ENCODE data around the gene STK40. TPM values are rescaled to one million over a fixed set of nuclear protein-coding genes. Genes with fewer than 3 reads are reported as not detected.

STK40 gene
- total RNA-seq, 2 donors from 2014 or later = 30.8 to 111 TPM

DNA sequence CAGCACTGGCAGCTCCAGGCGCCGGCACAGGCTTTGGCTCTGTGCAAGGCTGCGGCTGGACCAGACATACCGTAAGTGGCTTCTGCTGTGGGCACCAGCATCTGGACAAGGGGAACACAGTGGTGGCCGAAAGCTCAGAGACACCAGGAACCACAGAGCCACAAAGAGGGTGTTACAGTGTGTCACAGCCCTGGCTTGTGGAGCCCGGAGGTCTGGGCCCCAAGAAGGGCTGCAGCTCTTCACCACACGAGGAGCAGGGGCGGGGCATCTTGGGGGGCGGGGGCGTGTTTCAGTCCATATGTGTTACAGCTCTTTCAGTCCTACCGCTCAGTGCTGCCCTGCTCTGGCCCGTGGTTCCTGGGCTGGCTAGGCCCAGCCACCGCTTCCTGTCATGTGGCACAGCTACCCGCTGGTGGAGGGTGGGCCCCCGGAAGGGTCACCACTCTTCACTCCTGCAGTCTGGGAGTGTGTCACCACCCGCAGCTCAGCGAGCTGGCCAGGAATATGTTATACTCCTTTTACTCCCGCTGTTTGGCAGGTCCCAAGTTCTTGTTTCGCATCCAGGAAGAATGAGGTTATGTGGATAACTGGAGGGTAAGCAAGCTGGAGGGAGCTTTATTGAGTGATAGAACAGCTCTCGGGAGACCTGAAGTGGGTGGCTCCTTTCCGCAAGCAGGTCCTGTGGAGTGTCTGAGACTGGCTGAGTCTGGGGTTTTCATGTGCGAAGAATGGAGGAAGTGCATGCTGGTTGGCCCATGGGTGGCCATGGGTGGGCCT lies 15.3 kb upstream of the STK40 start:
- no peaks in the 10 kb centered on the region for H3K27me3 ChIP-seq (replicated peaks; ENCODE audit: insufficient read depth)
- DNase-seq (ENCODE audit: low spot score) = no peak

DNA sequence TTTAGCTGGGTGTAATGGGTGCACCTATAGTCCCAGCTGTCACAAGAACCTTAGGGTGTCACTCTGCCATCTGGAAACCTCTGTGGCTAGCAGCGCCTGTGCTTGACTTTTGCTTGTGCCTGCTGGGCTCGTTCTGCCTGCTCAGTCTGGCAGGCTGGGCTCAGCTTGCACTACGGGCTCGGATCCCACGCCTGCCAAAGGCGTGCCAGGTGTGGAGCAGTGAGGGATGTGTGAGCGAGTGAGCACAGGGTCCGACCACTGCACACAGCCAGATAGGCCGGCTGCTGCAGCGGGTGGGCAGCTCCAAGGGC lies 14.7 kb upstream of the STK40 start:
- TF ChIP-seq POLR2A (IDR thresholded peaks at IDR 0.05) (no peak), POLR2AphosphoS5 (IDR thresholded peaks at IDR 0.05) (no peak)
- Histone ChIP-seq H3K27me3 (replicated peaks; ENCODE audit: insufficient read depth) (no peaks in the 10 kb centered on the region), H3K4me3 (no peak overlapping the region), H3K27ac (no peak overlapping the region), H3K36me3 (no peaks in the 10 kb centered on the region), H3K9me3 (no peaks in the 10 kb centered on the region), H3K4me1 (replicated peaks) (no peaks in the 10 kb centered on the region)
- WGBS = 91% methylated on average over 10 of the region's 10 CpGs
- intact Hi-C loops (cut with DNase I) = no loop called here
- DNase-seq (ENCODE audit: low spot score) = no peak

More for the DNA sequence above, 15.3 kb upstream of the STK40 start:
- no peaks in the 10 kb centered on the region for H3K4me1 ChIP-seq (replicated peaks)
- intact Hi-C loops (cut with DNase I) = no loop called here
- no peaks in the 10 kb centered on the region for H3K36me3 ChIP-seq
- no peak overlapping the region for H3K27ac ChIP-seq
- no peaks in the 10 kb centered on the region for H3K9me3 ChIP-seq
- H3K4me3 ChIP-seq = no peak overlapping the region
- TF ChIP-seq POLR2AphosphoS5 (IDR thresholded peaks at IDR 0.05) (no peak), CTCF (IDR thresholded peaks at IDR 0.05) (no peak), POLR2A (IDR thresholded peaks at IDR 0.05) (no peak)
- WGBS = 90% methylated on average over 17 of the region's 22 CpGs

DNA sequence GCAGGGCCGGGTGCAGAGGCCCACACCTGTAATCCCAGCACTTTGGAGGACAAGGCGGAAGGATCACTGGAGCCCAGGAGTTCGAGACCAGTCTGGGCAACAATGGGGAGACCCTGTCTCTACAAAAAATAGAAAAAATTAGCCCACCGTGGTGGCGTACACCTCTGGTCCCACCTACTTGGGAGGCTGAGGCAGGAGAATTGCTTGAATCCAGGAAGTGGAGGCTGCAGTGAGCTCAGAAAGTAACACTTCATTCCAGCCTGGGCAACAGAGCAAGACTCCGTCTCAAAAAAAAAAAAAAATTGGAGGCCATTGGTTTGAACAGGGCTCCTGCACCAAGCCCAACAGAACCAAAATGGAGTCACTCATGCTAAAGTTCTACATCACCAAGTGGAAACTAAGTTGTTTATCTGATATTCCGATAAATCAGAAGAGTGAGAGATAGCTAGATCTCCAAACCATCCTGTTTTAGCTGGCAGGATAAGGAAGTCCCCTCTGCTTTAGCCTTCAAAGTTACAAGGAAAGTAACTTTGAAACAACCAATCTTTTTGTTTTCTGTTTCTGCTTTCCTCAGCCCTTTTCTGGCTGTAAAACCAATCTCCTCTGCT lies 12.8 kb upstream of the STK40 start:
- no peaks in the 10 kb centered on the region for H3K4me1 ChIP-seq (replicated peaks)
- peak overlapping the region; percentile 84 to 90 for H3K27ac ChIP-seq
- WGBS = 82% methylated on average over 7 of the region's 7 CpGs
- peaks cover 3 to 5% of the 10 kb centered on the region in 2 donors for H3K36me3 ChIP-seq
- peak overlapping the region in 1 of 2 donors; percentile 58 for H3K4me3 ChIP-seq
- TF ChIP-seq POLR2A (IDR thresholded peaks at IDR 0.05) = no peak
- no peak for TF ChIP-seq POLR2AphosphoS5 (IDR thresholded peaks at IDR 0.05)
- no peak for TF ChIP-seq CTCF (IDR thresholded peaks at IDR 0.05)
- H3K27me3 ChIP-seq (replicated peaks; ENCODE audit: insufficient read depth) = no peaks in the 10 kb centered on the region
- intact Hi-C loops (cut with DNase I) = no loop called here
- no peak for DNase-seq (ENCODE audit: low spot score)
- H3K9me3 ChIP-seq = no peaks in the 10 kb centered on the region

DNA sequence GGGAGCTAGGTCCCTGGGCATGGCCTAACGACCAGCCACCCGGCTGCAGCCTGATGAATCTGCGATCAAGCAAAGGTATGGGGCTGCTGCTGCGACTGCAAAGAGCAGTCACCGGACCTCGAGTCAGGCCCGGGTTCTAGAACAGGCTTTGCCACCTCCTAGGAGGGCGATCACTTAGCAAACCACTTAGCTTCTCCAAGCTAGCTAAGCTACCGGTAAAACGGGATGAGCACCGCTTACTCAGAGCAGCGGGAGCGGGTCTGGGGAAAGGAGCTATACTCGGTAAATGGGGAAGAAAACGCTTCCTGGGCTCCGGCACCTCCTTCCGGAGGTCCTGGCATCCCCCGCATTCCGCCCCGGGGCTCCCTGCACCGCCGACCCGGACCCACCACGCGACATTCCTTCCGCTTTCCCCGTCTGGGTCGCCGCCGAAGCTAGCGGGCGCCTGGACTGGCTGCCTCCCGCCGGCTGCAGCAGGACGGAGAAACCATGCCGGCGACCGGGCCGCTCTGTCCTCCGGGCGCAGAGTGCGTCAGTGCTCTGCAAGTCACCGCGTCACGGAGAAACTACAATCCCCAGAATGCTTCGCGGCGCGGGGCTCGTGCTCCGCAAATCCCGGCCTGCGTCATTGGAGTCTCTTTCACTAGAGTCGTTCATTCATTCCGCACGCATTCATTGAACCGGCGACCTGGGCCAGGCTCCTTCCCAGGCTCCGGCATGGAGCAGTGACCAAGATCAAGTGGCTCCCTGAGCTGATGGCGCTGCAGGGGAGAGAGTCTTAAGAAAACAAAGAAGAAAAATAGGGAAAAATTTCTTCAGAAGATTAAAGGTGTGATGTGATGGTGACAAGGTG lies 11.9 kb upstream of the STK40 start, which contains the start of gene LSM10:
TSS of gene LSM10 (minus strand) at position 531 of the 853 bp plus-strand sequence. CDS start 3,779 bp downstream, outside the sequence.
- under 1% methylated on average over 54 of the region's 60 CpGs for WGBS
- TF ChIP-seq POLR2A (IDR thresholded peaks at IDR 0.05) (peak; percentile 90), POLR2AphosphoS5 (IDR thresholded peaks at IDR 0.05) (peak; percentile 98), CTCF (IDR thresholded peaks at IDR 0.05) (no peak)
- H3K27me3 ChIP-seq (replicated peaks; ENCODE audit: insufficient read depth) = no peaks in the 10 kb centered on the region
- no peaks in the 10 kb centered on the region for H3K4me1 ChIP-seq (replicated peaks)
- intact Hi-C loops (cut with DNase I) = loop anchor here (1.0 kb wide), 1 partner anchor 8 kb away; no protein-coding TSS in a partner anchor
- H3K36me3 ChIP-seq = peaks cover 8 to 14% of the 10 kb centered on the region in 2 donors
- peak within 1 kb of the TSS; percentile 84 to 90 for H3K27ac ChIP-seq
- peak within 1 kb of the TSS; percentile 58 to 67 for H3K4me3 ChIP-seq
- no peaks in the 10 kb centered on the region for H3K9me3 ChIP-seq
- peak; percentile 92 for DNase-seq (ENCODE audit: low spot score)

DNA sequence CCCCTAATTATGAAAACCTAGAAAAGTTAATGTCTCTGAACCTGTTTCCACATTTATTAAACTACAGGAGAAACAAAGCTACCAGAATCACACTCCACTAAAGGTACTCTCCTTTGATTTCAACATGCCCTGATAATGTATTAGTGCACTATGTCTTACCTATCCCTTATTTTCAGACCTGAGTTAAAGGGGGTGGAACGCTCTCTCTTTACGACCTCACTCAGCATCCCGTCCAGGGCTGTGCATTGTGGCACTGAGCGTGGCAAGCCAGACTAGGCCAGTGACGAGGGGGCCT lies 11.3 kb upstream of the STK40 start:
- WGBS = 1% methylated on average over 5 of the region's 5 CpGs
- intact Hi-C loops (cut with DNase I) = loop anchor here (1.0 kb wide), 1 partner anchor 8 kb away; no protein-coding TSS in a partner anchor

More for the DNA sequence above, 11.3 kb upstream of the STK40 start:
- peak overlapping the region; percentile 84 to 90 for H3K27ac ChIP-seq
- H3K27me3 ChIP-seq (replicated peaks; ENCODE audit: insufficient read depth) = no peaks in the 10 kb centered on the region
- H3K4me3 ChIP-seq = peak overlapping the region; percentile 58 to 67
- H3K36me3 ChIP-seq = peaks cover 8 to 15% of the 10 kb centered on the region in 2 donors
- TF ChIP-seq POLR2A (IDR thresholded peaks at IDR 0.05) = no peak
- no peak for TF ChIP-seq CTCF (IDR thresholded peaks at IDR 0.05)
- TF ChIP-seq POLR2AphosphoS5 (IDR thresholded peaks at IDR 0.05) = no peak
- no peaks in the 10 kb centered on the region for H3K9me3 ChIP-seq
- no peak for DNase-seq (ENCODE audit: low spot score)
- no peaks in the 10 kb centered on the region for H3K4me1 ChIP-seq (replicated peaks)
